RWPE2 (cell line): ENCODE data around the gene FNTB.
A peak's percentile ranks its signal among the peaks of the same experiment; 100 is the strongest.

ENCODE experiments used
- ATAC-seq: fragments of 200-7000 bp; cut with Tn5 transposase; 3 replicates; pipeline ENCODE4 v1.9.1; 2021; ENCODE audit warnings: low read depth
- DNase-seq: peaks from one replicate; pipeline ENCODE4 v3.0.0-alpha.2; 2020; ENCODE audit warnings: low spot score
- H3K27ac ChIP-seq: fragments of 450-650 bp; 2 replicates; pipeline ENCODE4 v1.5.1; 2017; ENCODE audit warnings: mild to moderate bottlenecking; ENCODE audit not compliant: poor library complexity, severe bottlenecking
- H3K27me3 ChIP-seq: fragments of 250-450 bp; sonication (Bioruptor Pico); 2 replicates; pipeline ENCODE4 v1.5.1; 2021; ENCODE audit warnings: mild to moderate bottlenecking, moderate library complexity; ENCODE audit not compliant: insufficient read depth, poor library complexity, severe bottlenecking
- H3K36me3 ChIP-seq: fragments of 250-450 bp; sonication (Bioruptor Pico); 2 replicates; pipeline ENCODE4 v1.5.1; 2020; ENCODE audit warnings: low read depth, mild to moderate bottlenecking, moderate library complexity
- H3K4me1 ChIP-seq: fragments of 250-450 bp; sonication (Bioruptor Pico); 2 replicates; pipeline ENCODE4 v1.5.1; 2021; ENCODE audit warnings: mild to moderate bottlenecking, moderate library complexity; ENCODE audit not compliant: insufficient read depth, poor library complexity, severe bottlenecking
- H3K4me3 ChIP-seq: fragments of 250-450 bp; sonication (Bioruptor Pico); 2 replicates; pipeline ENCODE4 v1.5.1; 2021; ENCODE audit warnings: mild to moderate bottlenecking, moderate library complexity; ENCODE audit not compliant: severe bottlenecking
- H3K9me3 ChIP-seq: fragments of 250-450 bp; sonication (Bioruptor Pico); 2 replicates; pipeline ENCODE4 v1.5.1; 2021; ENCODE audit warnings: mild to moderate bottlenecking, moderate library complexity; ENCODE audit not compliant: severe bottlenecking
- TF ChIP-seq, protein P1 (sequence below): fragments of 450-650 bp; IDR thresholded peaks from one replicate; pipeline ENCODE4 v1.5.1; 2017; ENCODE audit warnings: mild to moderate bottlenecking, moderate library complexity; ENCODE audit not compliant: poor library complexity, severe bottlenecking

FNTB gene

DNA sequence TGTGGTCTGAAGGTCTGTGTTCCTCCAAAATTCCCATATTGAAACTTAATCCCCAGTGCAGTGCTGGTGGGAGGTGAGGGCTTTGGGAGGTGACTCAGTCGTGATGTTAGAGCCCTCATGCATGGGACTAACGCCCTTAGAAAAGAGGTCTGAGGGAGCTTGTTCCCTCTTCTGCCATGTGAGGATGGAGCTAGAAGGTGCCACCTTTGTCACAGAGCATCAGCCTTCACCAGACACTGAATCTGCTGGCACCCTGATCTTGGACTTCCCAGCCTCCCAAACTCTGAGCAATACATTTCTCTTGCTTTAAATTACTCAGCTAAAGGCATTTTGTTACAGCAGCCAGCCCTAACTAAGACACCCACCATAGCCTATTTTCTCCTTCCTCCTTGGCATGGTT lies 28.5 kb upstream of the FNTB start:
- no peaks in the 10 kb centered on the region for H3K36me3 ChIP-seq
- TF ChIP-seq, protein P1, sequence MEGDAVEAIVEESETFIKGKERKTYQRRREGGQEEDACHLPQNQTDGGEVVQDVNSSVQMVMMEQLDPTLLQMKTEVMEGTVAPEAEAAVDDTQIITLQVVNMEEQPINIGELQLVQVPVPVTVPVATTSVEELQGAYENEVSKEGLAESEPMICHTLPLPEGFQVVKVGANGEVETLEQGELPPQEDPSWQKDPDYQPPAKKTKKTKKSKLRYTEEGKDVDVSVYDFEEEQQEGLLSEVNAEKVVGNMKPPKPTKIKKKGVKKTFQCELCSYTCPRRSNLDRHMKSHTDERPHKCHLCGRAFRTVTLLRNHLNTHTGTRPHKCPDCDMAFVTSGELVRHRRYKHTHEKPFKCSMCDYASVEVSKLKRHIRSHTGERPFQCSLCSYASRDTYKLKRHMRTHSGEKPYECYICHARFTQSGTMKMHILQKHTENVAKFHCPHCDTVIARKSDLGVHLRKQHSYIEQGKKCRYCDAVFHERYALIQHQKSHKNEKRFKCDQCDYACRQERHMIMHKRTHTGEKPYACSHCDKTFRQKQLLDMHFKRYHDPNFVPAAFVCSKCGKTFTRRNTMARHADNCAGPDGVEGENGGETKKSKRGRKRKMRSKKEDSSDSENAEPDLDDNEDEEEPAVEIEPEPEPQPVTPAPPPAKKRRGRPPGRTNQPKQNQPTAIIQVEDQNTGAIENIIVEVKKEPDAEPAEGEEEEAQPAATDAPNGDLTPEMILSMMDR = no peak
- ATAC-seq (no peak), DNase-seq (no peak)
- H3K4me3 ChIP-seq = no peak overlapping the region
- H3K27ac ChIP-seq = no peak overlapping the region
- H3K27me3 ChIP-seq = no peaks in the 10 kb centered on the region
- H3K9me3 ChIP-seq = no peaks in the 10 kb centered on the region
- no peaks in the 10 kb centered on the region for H3K4me1 ChIP-seq

DNA sequence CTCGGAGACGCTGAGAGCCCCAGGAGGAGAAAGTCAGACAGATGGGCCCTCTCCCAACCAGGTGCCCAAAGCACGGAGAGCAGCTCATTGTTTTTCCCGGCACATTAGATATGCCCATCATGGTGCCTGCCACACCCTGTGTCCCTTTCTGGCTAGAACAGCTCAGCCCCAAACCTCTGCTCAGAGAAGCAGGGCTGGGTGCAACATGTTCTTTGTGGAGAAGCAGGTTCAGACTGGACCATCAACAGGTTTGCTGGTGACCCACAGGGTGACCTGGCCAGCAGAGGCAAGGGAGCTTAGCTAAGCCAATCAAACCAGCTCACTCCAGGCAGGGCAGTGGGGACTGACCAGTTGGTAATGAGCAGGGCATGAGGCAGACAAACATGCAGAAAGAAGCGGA lies 28.0 kb upstream of the FNTB start:
- TF ChIP-seq, protein P1 = no peak
- no peaks in the 10 kb centered on the region for H3K4me1 ChIP-seq
- DNase-seq = no peak
- H3K36me3 ChIP-seq = no peaks in the 10 kb centered on the region
- no peak overlapping the region for H3K4me3 ChIP-seq
- no peaks in the 10 kb centered on the region for H3K27me3 ChIP-seq
- no peaks in the 10 kb centered on the region for H3K9me3 ChIP-seq
- H3K27ac ChIP-seq = no peak overlapping the region
- no peak for ATAC-seq

DNA sequence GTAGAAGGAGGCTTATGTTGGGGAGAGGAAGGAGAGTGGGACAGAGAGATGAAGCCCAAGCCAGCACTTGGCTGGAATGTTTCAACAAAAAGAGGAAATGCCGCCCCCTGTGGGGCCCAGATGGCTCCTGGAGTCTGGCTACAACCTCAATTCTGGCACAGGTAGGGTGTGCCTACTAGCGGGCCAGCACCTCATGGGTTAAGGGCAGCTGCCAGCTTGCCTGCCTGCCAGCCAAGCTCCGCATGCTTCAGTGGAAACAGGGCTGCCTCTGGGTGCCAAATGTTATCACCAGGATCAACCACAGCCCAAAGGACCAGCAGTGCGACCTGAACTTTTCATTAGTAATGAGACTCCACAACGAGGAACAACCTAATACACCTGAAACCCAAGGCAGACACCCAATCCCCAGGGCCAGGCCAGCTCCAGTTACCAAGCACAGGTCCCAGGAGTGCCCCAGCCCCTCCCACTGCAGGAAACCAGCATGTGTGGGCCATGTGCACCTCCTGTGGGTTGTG lies 25.9 kb upstream of the FNTB start:
- no peaks in the 10 kb centered on the region for H3K27me3 ChIP-seq
- H3K4me1 ChIP-seq = no peaks in the 10 kb centered on the region
- H3K4me3 ChIP-seq = no peak overlapping the region
- TF ChIP-seq, protein P1 = no peak
- H3K36me3 ChIP-seq = no peaks in the 10 kb centered on the region
- no peak overlapping the region for H3K27ac ChIP-seq
- H3K9me3 ChIP-seq = no peaks in the 10 kb centered on the region
- ATAC-seq (0 out of 3 replicates have a peak, but pooled peaks have one; percentile 15), DNase-seq (no peak)

DNA sequence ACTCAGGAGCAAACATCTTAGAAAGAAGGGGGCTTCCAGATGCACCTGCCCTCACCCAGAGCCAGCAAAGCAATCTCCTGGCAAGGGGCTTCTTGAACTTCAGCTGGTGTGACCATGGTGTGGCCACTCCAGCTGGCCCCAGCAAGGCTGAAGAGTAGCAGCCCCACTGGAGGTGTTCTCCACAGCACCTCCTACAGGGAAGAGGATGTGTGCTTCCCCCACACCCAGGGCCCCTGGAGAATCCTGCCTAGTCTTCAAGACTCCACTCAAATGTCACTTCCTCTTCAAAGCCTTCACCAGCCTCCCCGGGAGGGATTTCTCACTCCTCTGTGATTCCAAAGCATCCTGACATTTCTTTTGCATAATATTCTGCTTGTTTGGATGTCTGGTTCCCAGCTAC lies 23.1 kb upstream of the FNTB start:
- Histone ChIP-seq H3K4me3 (no peak overlapping the region), H3K36me3 (no peaks in the 10 kb centered on the region), H3K9me3 (no peaks in the 10 kb centered on the region), H3K27ac (no peak overlapping the region), H3K4me1 (no peaks in the 10 kb centered on the region), H3K27me3 (no peaks in the 10 kb centered on the region)
- no peak for ATAC-seq
- DNase-seq = no peak
- TF ChIP-seq, protein P1 = no peak

DNA sequence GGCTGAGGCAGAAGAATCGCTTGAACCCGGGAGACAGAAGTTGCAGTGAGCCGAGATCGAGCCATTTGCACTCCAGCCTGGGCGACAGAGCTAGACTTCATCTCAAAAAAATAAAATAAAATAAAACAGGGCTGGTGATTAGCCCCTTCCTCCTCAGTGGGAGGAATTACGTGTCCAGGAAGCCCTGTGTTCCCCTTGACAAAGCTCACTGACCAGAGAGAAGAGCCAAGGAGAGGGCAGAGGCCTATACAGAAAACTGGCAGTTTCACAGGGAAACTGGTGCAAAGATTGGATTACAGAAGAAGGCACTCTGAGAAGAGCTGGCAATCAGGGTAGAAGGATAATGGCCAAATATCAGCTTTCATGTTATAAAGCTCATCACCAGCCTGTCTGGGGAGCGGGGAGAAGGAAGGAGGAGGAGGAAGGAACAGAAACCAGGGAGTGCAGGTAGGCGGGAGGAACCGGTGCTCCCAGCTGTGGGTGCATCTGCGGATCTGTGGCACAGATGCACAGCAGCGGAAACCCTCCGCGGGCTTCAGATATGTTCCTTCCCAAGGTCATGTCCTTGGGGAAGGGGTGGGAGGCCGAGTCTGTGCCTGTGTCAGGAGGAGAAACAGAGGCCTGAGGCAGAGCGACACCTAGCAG lies 21.2 kb upstream of the FNTB start:
- DNase-seq = no peak
- Histone ChIP-seq H3K4me1 (no peaks in the 10 kb centered on the region), H3K4me3 (no peak overlapping the region), H3K9me3 (no peaks in the 10 kb centered on the region), H3K27ac (no peak overlapping the region), H3K27me3 (no peaks in the 10 kb centered on the region), H3K36me3 (no peaks in the 10 kb centered on the region)
- ATAC-seq = no peak
- TF ChIP-seq, protein P1 = no peak
